Mucosa of gallbladder (tissue), 1 donor: Measurements from ENCODE around the gene NDUFA11. TPM values are rescaled to one million over a fixed set of nuclear protein-coding genes. Genes with fewer than 3 reads are reported as not detected.
A peak's percentile ranks its signal among the peaks of the same experiment; 100 is the strongest.

Experiments used
- DNase-seq: peaks from one replicate; pipeline ENCODE4 v3.0.0-alpha.2; 2020; ENCODE audit warnings: low spot score
- total RNA-seq: library from RNA; stranded (reverse); gene quantifications from one replicate; pipeline ENCODE4 v1.2.1, GENCODE V29; 2021
- donor health status: DM: no; HTN: no; CAD: no.

NDUFA11 gene
- total RNA-seq, result 244 TPM

GRCh38 chr19:5903624-5904351 is at the start of gene NDUFA11:
NDUFA11 (minus strand) TSS chr19:5903790; CDS start chr19:5903708, 82 bp downstream.
- peak; percentile 98 for DNase-seq

GRCh38 chr19:5953030-5953589 is 49.5 kb upstream of the NDUFA11 start:
- DNase-seq, result no peak

DNA sequence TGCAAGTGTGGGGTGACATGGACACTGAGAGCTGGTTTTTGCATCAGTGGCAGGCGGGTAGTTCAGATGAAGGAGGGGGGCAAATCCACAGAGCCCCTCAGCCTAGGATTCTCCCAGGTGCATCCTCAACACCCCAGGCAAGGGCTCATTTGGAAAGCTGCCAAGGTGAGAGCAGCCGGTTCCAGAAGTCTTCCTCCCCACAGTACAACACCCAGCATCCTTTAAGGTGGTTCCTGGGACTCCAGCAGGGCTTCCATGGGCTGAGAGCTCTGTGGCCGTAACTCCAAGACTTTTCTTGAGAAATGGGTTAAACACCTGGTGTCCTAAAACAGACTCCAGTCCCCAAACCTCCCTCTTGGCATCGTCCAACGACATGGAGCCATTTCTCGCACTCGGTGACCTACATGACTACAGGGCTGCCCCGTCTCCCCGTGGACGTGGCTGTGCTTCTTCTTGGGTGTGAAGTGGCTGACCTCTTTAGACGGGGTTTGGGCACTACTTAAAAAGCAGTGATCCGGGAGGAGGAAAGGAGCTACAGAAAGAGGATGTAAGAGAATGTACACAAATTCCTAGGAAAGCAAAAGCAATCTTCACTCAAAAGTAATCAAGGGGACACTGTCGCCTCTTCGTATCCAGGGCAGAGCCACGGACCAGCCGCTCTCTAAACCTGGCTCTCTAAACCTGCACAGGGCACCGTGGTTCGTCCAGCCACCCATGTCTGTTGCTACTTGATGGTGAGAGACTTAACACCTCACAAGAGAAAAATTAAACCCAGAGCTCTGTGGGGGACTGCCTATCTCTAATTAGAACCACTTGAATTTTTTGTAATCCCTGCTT is 48.8 kb upstream of the NDUFA11 start:
- DNase-seq, result no peak

DNA sequence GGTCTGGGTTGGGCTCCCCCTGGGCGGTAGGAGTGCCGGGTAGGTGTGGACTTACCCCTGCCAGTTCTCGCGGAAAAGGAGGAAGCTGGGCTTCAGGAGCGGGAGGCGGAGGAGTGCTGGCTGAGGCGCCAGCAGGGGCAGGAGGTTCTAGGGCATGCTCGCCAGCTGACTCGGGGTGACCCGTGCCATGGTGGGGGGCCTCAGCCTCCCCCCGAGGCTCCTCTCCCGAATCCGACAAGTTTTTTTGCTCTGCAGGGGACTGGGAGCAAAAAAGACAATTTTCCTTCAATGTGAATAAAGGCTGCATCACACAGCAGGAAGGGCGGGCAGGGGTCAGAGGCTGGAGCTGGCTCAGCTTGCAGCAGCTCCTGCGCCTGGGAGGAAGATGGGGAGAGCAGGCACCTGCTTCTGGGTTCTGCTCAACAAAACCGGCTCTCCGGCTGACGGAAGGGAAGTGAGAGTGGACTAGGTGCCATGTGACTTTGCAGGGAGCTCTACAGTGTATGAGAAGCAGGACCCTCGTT is 47.8 kb upstream of the NDUFA11 start:
- peak; percentile 32 for DNase-seq

DNA sequence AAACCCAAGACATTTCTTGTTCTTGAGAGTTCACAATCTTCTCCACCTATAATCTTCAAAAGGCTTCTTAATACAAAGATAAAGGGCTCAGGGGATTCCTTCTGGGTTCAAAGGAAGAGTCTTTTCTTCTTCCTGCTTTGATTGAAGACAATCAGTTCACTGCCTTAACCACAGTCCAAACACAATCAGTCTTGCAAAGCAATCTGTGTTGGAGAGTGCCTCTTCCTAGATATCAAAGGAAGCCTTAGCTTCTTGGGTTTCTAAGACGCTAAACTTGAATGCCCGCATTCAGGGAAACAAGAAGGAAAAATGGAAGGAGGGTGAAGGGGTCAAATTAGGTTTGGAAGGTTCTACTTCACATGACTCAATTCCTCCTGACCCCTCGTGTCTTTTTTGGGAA is 47.2 kb upstream of the NDUFA11 start:
- DNase-seq, result no peak

DNA sequence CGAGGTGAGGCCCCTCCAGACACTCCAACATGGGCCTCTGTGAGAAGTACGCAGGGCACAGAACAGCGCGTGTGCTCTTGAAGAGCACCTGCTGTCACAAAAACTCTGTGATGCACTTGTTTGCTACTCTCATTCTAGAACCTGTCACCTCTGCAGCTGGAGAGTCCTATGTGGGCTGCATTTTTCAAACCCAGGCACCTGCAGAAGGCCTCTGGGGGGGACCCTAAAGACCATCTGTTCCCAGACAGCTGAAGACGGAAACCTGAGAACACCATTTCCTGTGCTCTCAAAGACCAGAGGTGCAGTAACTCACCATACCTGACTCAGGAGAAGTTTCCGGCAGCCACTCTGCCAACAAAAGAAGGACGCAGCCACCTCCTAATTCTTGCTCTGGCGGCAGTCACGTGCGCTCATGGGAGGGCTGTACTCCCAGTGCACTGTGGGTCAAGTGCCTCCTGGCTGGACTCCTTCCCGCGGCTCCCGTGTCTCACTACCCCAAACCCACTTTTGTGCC is 46.3 kb upstream of the NDUFA11 start:
- DNase-seq, result no peak

DNA sequence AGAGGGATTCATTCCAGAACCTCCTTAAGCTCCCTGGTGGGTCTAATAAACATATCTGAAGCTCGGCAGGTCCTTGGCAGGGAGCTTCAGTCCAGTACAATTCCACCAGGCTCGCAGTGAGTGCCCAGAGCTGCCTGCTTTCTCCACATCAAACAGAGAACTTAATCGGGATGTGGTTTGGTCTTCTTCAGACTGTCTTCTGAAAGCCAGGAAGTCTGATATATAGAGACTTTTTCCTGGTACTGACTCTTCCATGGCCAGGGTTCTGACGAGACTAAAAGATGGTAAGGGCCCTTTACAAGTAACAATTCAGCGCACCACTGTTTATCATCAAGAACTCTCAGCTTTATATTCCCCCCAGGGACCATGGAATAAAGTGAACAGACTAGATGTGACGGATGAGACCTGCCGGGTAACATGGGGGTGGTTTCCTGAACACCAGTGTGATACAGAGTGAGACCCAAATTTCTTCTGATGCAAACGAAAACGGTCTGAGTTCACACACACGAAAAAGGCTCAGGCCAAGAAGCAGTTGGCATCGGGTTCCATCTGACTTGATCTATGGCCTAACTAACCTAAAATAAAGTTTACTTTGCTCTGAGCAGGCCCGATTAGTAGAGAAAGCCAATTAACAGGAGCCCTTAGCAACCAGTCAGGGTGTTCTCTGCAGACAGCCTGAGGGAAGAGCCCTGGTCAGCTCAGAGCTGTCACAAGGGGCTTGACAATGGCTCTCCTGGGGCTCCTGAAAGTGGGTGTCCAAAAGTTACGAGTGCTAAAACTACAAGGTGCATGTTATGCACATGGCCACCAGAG is 45.4 kb upstream of the NDUFA11 start:
- DNase-seq, result no peak

DNA sequence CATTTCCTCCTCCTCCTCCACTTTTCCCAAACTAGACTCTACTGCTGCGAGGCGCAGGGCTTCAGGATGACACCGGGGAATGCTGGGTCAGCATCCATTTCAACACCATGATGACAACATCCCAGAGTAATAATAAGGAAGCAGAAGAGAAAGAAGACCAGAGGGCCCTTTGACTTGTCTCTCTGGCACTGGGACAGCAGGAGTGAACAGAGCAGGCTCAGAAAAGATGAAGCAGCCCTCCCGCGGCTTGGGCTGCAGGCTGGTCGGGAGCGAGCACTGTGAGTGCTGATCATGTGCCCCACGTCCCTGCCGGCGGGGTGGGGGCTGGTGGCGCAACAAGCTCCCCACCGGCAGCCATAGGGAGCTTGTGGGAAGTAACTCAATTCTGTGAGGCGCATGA is 43.8 kb upstream of the NDUFA11 start:
- DNase-seq, result peak; percentile 74

DNA sequence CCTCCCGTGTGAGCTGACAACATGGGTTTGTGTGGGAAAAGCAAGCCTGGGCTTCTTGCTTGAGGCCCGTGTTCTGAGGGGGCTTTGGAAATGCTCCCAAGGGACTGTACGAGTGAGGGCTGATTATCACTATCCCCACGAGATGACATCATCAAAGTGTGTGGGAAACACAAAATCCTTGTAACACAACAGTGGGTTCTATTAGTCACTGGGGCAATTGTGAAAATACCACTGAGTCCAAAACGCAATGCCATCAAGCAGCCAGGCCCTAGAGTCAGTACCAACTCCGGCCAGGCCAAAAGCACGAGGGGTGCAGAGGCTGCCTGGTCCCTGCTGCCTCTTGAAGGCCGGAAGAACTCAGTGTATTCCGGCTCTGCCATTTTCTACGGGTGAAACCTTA is 40.0 kb upstream of the NDUFA11 start:
- DNase-seq, result no peak

DNA sequence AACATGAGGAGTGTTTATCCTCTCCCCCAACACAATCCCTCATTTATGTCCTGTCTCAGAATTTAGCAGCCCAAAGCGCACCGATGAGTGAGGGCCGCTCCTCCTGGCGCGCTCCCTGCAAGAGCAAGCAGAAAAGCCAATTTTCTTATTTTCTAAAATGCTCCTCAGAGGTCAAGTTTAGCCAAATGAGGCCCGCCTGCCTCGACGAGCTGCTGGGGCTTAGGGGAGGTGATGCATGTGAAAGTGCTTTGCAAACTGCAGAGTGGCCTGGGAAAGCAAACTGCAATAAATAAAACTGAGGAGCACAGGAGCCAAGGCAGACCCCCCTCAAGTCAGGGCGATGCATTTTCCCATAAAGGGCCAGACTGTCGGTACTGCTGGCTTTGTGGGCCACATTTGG is 39.5 kb upstream of the NDUFA11 start:
- no peak for DNase-seq

DNA sequence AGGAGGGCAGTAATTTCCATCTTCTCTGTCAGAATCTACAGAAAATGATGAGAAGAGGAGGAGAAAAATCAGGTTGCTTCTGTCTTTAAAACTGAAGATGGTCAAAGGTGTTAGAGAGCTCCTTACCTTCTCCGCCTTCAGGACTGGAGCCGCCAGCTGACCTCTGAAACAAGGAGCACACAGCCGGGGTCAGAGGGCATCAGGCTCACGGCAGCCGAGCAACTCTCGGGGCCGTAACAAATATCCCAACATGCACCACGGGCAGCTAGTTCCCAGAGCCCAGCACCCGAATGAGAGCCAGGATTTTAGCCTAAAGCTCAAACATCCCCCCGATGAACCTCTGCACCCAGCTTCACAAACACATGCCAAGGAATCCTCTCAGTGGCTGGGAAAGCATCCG is 38.1 kb upstream of the NDUFA11 start:
- DNase-seq, result no peak

DNA sequence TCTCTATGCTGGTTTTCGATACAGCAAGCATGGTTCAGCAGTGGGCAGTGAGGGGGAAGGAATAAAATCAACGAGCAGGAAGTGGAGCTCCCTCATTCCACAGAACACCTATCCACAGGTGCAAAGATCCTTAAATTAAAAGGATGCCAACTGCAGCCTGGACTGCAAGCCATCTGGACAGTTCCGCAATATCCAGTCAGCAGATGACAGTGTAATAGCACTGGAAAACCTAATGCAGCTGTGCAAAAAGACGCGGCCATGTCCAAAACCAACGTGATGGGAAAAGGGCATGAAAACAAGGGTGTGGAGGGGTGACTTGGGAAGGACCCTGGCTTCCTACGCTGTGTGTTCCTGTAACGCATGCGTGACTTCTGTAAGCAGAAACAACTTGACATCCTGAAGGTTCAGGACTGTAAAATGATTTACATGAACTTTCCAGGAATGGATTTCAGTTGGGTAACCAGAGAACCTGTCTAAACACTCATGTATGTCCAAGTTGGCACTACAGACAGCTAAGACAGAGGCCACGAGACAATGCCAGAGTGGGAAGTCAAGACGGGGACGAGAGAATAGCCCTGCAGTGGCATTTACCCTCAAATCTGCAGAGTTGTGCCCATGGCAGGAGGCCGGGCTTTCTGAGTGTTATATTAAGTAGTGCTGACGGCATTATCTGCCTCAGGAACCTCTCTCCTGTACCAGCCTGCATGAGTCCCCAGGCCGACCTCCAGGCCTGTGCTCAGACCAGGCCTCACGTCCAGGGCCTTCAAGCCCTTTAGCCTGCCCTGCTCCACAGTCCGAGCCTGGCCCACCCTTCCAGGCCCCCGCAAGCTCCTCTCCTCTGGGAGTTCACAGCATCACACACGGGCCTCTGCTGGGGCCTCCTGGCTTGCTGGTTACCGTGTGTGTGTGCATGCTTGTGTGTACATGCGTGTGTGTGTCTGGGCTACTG is 36.9 kb upstream of the NDUFA11 start:
- no peak for DNase-seq

- DNase-seq, result no peak
Measured at GRCh38 chr19:5937550-5937949, 34.0 kb upstream of the NDUFA11 start.

DNA sequence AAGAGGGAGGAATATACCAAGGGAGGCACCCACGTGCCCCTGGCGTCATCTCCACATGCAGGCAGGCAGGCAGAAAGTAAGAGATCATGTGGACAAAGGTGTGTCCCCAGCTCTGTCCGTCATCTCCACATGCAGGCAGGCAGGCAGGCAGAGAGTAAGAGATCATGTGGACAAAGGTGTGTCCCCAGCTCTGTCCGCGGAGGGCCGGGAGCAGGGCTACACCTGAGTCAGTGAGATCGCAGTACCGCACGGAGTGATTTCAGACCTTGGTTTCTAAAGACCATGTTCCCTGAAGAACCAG is 32.7 kb upstream of the NDUFA11 start:
- DNase-seq, result peak; percentile 73

- DNase-seq, result no peak
Measured at GRCh38 chr19:5935473-5936291, 32.1 kb upstream of the NDUFA11 start.

- peak; percentile 32 for DNase-seq
Measured at GRCh38 chr19:5934774-5935472, 31.3 kb upstream of the NDUFA11 start.

- DNase-seq, result no peak
Measured at GRCh38 chr19:5934069-5934401, 30.4 kb upstream of the NDUFA11 start.

GRCh38 chr19:5933391-5934068 is 29.9 kb upstream of the NDUFA11 start:
- no peak for DNase-seq
